ENCODE results near the gene IGFBP4.

Gene IGFBP4

DNA sequence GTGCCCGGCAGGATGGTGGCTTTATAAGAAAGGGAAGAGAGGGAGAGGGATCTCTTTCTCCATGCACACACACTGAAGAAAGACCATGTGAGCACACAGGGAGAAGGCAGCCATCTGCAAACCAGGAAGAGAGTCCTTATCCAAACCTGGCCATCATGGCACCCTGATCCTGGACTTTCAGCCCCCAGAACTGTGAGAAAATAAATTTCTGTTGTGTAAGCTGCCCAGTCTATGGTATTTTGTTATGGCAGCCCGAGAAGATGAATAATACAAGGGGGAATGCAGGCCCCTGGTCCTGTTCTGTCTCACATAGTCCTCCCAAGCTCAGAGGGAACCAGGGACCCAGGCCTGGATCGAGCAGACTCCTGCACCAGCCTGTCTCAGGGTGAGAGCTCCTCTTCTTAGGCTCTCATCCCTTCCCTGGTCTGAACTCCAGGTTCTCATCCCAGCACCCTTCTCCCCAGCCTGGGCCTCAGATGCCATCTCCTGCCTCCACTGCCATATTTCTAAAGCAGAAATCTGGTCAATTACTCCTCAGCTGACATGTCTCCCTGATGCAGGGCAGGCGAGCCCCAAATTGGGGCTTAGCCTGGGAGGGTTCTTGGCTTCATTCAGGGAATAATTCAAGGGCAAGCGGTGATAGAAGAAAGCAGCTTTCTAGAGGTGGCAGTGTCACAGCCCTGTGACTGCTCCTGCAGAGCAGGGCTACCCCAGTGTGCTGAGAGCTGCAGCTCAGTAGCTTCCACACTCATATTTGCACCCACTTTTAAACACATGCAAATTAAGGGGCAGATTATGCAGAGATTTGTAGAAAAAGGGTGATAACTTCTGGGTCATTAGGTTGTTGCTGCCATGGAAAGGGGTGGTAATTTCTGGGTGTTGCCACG lies 28.8 kb downstream of the IGFBP4 start:
- DNase-seq (ENCODE audit: low read depth), result peak; percentile 33

DNA sequence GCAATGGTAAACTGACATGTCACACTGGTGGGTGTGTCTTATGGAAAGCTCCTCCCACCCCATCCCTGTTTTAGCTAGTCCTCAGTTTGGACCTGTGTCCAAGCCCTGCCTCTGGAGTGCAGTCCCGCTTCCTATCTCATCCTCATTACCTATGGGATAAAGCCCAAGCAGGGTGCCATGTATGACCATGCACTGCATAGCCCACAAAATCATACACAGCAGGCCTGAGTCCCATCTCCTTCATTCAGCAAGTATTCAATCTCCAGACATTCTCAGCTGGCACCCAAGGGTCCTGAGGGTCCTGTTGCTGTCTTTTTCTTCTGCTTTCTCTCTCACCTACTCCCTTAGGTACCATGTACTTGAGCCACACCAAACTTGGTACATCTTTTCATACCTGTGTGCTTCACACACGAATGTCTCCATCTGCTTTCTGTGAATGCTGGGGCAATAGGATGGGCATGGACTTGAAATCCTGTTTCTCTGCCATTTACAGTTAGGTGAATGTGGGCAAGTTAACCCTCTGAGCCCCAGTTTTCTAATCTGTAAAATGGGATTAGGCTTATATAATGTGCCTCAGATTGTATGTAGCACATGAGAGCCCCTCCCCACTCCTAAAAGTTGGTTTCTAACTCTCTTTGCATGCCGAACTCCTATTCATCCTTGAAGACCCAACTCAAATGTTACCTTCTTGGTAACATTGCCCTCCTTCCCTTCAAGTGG lies 29.6 kb downstream of the IGFBP4 start:
- DNase-seq (ENCODE audit: low read depth), result peak; percentile 62

DNA sequence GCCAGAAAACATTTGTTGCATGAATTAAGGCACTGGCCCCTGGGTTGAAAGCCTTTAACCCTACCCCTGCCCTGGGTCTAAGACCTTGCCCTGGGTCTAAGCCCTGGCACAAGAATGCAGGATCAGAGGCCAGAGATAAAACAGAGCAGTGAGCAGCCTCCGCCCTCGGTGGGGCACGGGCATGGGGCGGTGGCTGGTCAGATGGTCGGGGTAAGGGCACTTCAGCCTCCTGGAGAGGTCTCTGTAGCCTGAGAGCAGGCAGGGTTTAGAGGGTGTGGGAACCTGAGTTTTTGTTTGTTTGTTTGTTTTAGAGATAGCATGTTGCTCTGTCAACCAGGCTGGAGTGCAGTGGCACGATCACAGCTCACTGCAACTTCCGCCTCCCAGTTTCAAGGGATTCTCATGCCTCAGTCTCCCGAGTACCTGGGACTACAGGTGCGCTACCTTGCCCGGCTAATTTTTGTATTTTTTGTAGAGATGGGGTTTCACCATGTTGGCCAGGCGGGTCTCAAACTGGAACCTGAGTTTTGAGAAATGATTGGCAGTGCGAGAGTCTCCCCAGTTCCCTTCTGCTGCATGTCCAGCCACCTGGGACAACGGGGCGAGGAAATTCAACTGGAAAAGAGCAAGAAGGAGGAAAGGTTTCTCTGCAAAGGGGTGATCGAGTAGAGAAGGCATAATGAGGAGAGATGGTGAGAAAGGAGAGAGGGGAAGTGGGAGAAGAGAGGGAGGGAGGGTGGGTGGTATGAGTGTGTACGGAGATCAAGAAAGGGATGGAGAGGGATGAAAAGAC lies 30.5 kb downstream of the IGFBP4 start:
- DNase-seq (ENCODE audit: low read depth), result no peak

DNA sequence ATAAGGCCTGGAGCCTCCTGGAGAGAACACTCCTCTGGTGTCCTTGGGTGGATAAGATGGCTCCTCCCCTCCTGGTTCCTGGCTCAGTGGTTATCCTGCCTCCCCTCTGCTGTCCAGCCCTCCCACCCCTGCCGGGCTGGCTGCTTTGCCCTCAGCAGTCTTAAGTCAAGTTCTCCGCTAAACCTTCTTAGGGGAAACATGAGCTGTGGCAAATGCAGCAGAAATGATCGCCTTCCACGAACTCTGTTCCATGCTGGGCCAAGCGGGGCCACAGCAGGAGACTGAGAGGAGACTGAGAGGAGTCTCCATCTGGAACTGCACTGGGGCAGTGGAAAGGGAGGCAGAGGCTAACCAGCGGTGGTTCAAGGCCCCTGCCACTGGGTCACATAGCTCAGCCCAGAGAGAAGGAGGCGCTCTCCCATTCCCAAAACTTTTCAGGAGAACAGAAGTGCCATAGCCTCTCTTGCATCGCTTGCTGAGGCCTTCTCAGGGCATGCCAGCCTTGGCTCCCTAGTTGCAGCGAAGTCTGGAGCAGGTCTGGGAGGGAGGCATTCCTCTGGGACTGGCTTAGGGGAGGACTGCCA lies 31.3 kb downstream of the IGFBP4 start:
- DNase-seq (ENCODE audit: low read depth), result peak; percentile 37

DNA sequence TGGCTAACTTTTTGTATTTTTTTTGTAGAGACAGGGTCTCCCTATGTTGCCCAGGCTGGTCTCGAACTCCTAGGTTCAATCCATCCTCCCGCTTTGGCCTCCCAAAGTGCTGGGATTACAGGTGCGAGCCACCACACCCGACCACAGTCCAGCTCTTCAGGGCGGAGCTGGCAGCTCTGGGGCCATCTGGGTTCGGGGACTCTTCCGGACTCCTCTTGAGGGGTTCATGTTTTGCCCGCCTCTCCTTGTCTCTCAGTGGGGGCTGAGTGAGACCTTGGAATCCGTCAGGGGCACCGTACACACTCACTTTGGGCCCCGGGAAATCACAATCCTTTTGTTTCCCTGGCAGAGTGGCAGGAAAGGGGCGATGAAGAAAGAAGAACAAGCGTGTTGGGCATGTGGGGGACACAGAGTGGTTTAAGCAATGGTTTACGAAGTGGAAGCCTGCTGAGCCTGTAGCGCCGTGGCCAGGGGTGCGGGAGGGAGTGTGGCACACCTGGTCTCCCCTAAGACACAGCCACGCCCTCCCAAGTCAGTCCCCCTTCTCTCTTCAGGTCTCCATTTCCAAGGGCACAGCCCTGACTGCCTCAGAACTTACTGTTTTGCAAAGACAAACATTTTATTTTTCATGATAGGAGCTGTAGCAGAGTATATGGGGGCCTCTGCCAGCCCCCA lies 32.1 kb downstream of the IGFBP4 start:
- DNase-seq (ENCODE audit: low read depth), result no peak

DNA sequence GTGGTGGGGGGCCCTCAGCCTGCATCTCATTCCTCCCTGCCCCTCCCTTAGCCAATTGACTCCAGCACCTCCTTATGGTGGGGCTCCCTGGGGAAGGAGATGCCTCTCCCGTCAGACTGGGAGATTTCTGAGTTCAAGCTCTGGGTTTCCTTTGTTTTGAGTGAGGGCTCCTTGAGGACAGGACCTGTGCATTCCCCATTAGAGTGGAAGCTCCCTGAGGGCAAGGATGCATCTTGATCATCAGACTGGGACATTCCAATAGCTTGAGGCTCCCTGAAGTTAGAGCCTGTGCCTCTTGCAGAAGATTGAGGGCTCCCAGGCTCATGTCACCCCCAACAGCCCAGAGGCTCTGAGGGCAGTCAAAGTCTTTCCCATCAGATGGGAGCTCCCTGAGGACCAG lies 34.5 kb downstream of the IGFBP4 start:
- DNase-seq (ENCODE audit: low read depth), result no peak

DNA sequence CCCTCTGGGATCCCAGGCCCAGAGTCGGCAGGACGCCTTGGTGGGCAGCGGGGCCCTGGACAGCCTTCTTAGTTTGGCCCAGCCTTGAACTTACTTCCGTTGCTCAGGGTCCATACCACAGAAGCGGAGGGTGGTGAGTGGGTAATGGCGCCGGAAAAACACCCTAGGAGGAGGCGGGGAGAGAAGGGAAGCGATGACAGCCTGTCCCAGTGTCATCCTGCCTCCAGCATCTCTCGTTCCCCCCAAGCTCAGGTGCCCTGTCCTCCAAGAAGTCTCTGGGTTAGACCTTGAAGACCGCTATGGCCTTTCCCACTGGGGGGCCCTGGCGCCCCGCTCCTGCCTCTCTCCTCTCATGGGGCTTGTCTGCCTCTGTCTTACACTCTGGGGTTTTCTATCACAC lies 35.2 kb downstream of the IGFBP4 start:
- DNase-seq (ENCODE audit: low read depth), result no peak

DNA sequence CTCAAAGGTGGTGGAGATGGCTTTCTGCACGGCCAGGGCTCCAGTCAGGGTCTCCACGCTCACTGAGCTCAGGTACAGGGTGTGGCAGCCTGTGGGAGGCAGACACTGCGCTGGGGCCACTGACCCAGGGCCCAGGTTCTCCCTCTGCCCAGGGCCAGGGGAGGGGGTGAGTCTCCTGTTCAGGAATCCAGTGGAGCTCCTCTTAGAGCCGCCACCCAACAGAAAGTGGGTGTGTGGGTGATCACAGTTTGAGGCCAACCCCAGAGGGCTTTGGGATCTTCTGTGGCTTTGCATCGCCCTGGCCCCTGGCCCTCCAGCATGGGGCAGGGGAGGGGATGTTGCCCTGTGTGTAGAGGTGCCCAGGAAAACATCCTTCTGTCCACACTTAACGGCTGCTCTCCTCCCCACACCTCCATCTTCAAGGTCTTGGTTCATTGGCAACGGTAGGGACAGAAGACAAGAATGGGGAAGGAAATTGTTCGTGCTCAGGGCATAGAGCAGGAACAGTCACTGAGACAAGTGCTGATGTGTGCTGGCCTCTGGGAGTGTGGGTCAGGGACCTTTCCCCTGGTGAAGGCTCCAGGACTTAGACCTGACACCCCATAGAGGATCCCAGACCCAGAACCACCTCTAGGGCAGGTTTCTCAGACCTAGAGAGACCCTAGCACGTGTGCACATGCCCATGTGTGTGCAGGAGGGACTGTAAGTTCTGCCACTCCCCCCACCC lies 36.7 kb downstream of the IGFBP4 start:
- DNase-seq (ENCODE audit: low read depth), result no peak

DNA sequence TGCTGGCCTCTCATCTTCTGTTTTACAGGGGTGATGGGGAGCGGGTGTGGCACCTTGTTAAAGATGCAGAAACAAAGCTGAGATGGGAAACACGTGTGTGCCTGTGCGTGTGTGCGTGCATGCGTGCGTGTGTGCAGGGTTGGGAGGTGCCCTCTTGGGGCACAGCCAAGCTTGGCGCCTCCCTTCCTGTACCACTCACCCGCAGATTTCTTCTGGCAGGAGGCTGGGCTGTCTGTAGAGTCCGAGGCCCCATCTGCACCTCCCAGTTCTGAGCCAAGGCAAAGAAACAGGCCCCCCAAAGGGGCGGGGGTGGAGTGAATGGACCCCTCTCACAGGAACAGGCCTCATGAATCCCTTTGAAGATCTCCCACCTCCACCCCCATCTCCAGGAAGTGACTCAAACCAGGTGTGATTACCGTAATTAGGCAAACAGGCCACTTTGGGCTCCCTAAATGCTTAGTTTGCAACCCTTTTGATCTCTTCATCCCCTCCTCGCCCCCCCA lies 37.3 kb downstream of the IGFBP4 start:
- DNase-seq (ENCODE audit: low read depth), result peak; percentile 69

DNA sequence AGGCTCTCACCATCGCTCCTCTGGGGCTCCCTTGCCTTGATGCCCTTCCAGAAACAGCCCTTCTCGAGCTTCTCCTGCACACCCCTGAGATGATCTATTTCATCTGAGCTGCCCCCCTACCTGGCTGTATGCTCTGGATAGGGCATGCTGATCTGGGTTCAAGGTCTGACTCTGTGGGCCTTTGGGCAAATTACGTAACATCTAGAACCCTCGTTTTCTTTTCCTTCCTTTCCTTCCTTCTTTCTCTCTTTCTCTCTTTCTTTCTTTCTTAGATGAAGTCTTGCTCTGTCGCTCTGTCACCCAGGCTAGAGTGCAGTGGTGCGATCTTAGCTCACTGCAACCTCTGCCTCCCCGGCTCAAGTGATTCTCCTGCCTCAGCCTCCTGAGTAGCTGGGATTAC lies 37.9 kb downstream of the IGFBP4 start:
- DNase-seq (ENCODE audit: low read depth), result no peak

DNA sequence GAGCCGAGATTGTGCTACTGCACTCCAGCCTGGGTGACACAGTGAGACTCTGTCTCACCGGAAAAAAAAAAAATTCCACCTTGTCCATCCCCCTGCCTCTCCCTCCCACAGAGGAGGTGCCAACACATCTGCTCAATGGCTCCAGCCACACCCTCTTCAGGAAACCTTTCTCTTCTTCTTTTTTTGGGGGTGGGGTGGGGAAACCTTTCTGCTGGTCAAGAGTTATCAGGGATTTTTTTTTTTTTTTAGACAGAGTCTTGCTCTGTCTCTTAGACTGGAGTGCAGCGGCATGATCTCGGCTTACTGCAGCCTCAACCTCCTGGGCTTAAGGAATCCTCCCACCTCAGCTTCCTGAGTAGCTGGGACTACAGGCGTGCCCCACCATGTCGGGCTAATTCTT lies 39.5 kb downstream of the IGFBP4 start:
- no peak for DNase-seq (ENCODE audit: low read depth)

DNA sequence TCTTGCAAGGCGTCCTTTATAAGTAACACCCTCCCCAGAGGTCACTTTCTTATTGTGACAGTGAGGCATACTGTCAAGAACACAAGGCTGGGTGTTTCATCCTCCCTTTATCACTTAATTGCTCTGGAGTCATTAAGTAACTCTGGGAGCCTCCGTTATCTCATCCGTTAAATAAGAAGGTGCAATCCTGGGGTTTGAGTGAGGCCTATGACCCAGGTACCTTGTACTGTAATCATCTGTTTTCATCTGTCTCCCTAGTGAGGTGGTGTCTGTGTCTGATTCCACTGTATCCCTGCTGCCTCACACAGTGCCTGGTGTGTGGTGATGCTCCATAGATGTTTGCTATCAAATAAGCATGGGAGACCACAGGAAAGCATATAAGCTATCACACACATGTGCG lies 40.4 kb downstream of the IGFBP4 start:
- DNase-seq (ENCODE audit: low read depth), result no peak

DNA sequence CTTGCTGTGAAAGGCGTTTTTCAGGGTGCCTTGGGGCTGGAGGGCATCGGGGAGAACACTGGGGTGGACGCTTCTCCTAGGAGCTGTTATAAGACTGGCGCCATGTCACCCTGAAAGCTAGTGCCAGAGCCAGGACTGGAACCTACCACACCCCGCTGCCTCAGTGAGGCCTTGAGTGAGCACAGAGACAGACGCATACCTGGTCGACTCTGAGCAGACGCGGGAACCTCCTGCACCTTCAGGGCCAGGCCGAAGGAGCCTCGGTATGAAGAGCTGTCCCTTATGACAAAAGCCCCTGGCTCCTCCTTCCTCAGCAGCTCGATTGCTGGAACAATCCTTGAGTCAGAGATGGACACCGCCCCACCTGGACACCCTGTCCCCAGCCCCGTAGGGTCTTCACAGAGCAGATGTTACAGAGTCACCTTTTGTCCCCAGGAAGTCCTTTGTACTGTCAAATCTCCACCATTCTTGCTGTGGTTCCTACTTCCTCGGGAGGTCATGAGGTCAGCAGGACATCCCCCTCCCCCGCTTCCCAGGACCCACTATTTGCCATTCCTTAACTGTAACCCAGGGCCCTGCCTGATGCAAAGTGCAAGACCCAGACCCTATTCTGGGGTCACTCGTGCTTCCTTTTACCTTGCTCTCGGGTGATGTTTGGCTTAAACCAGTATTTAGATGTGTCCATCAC lies 41.2 kb downstream of the IGFBP4 start:
- no peak for DNase-seq (ENCODE audit: low read depth)

DNA sequence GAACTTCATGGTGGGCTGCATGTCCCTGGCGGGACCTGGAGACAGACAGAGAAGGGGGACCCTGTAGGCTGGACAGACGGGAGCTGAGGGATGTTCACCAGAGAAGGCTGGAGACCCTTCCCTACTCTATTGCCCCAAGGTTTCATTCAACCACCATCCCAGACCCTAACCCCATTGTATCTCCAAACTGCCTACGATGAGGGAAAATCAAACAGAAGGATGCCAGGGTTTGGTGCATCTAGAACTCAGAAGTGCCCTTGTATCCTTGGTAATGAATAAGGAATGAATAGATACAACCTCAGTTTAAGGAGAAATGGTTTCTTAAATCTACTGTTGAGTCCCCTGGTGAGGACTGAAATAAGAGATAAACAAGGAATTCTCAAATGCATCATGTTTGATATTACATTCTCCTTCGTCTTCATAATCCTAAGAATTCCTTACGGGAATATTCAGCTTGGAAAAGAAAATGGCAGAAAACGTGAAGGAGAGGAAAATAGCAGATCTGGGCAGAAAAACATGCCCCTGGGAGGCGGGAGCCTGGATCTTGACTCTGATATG lies 41.8 kb downstream of the IGFBP4 start:
- no peak for DNase-seq (ENCODE audit: low read depth)

DNA sequence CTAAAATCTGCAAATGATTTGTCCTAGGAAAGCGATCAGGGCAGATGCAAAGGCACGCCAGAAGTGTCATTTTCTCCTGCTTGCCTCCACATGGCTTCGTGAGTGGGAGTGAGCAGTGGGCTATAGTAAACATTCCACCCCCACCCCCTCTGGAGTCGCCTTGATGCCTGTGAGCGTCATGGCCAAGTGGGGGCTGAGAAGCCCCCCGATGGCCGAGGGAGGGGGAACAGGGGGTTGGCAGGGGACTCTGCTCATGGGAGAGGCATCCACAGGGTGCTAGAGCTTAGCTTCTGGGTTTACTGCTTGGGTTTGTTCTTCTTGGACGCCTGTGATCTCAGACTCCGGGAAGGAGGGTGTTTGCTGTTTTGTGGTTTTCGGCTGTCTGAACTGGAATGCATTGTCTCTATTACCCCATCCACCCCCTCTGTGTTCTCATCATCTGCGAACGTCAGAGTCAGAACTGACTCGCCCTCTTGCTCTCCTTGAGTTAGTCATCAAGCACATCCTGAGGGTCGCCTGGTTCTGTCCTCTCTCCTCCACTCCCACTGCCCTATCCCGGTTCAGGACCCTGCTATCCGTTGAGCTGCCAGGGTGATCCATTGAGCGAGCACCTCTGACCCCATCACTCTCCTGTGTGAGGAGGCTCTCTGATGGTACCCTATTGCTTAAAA lies 42.7 kb downstream of the IGFBP4 start:
- DNase-seq (ENCODE audit: low read depth), result peak; percentile 99

DNA sequence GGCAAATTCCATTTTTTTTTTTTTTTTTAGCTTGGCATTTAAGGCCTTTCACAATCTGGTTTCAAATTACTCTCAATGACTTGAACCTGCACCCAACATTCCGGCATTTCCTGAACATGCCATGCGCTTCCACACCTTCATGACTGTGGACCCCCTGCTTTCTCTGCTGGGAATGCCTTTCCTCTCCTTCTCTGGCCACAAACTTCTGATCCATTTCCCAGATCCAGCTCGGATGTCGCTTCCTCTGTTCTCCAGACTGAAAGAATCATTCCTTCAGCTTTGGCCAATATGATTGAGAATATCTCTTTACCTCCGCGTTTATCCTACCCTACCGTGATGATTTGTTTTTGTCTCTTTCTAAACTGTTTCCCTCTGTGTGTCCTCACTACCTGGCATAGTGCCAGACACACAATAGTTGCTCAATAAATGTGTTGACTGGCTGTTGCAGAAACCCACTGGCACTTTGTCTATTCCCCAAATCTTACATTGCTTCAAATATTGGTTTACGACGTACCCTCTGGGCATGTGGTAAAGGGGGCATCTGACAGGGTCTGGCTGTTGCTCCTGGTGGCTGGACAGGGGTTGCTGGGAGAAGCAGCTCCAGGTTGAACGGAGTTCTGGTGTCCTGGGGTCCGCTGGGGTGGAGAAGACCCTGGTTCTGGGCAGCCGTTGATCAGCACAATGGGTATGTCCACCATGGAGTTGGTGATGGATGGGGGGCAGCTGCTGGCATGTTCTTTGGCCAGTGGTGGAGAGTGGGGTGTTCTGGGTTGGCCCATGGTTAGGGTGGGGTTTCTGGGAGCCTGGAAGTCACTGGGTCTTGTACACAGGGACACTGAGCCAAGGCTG lies 43.5 kb downstream of the IGFBP4 start:
- peak; percentile 95 for DNase-seq (ENCODE audit: low read depth)

DNA sequence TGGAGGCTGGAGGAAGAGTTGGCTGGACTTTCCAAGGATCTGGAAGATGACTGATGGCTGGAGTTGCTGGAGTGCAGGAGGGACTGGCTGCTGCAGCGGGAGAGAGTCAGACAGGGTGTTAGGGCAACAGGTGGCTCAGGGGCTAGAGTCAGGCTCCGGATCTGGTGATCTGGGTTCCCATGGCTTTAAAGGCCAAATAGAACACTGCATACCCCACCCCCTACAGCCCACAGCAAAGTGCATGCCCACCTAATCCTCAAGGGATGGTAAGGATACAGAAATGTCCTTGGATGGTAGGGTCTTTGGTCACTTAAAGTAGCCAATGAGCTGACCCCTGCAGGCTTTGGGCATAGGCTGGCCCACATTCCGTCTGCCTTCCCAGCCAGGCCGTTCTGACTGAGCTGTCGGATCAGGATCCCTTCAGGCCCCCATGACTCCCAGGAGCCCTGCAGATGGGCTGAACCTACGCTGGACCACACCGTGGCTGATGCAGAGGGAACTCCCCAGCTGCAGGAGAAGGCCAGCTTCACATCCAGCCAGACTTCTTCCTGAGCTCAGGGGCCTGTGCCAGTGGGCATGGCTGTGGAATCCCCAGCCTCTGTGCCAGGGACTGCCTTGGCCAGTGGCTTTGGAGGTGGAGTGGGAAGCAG lies 44.2 kb downstream of the IGFBP4 start:
- peak; percentile 51 for DNase-seq (ENCODE audit: low read depth)

Data from fibroblast of gingiva (primary cell).